GM19455 (cell line): Measurements from ENCODE around the gene DDX23.
"Not testable (repeated sequence)": the region's sequence is repeated elsewhere in the genome, so short reads cannot be mapped to it uniquely, and the experiment has no call there.

ENCODE experiments used
- ATAC-seq: cut with Tn5 transposase; IDR thresholded peaks from one replicate; pipeline ENCODE4 v1.9.1; 2021; ENCODE audit not compliant: unreplicated experiment

DDX23 gene

GRCh38 chr12:48863291-48863690, 11.3 kb upstream of the DDX23 start:
- ATAC-seq: no peak

GRCh38 chr12:48862760-48863159, 10.8 kb upstream of the DDX23 start:
- ATAC-seq: no peak

GRCh38 chr12:48861111-48861510, 9.1 kb upstream of the DDX23 start:
- no peak for ATAC-seq

- ATAC-seq: not testable (repeated sequence)
Observed at GRCh38 chr12:48860236-48860635, 8.3 kb upstream of the DDX23 start.

GRCh38 chr12:48859607-48860006, 7.6 kb upstream of the DDX23 start:
- no peak for ATAC-seq

- ATAC-seq: no peak
Observed at GRCh38 chr12:48858043-48858442, 6.1 kb upstream of the DDX23 start.

GRCh38 chr12:48857278-48857994, 5.5 kb upstream of the DDX23 start:
- no peak for ATAC-seq

- no peak for ATAC-seq
Observed at GRCh38 chr12:48856379-48856778, 4.4 kb upstream of the DDX23 start.

GRCh38 chr12:48854932-48855331, 3.0 kb upstream of the DDX23 start:
- not testable (repeated sequence) for ATAC-seq

GRCh38 chr12:48854488-48854887, 2.5 kb upstream of the DDX23 start:
- no peak for ATAC-seq

- ATAC-seq: no peak
Observed at GRCh38 chr12:48852734-48853688, 1.0 kb upstream of the DDX23 start.

- ATAC-seq: not testable (repeated sequence)
Observed at GRCh38 chr12:48842021-48842420, 9.9 kb downstream of the DDX23 start.

GRCh38 chr12:48838048-48838447, 13.9 kb downstream of the DDX23 start:
- ATAC-seq: no peak

- ATAC-seq: no peak
Observed at GRCh38 chr12:48832321-48833060, 19.5 kb downstream of the DDX23 start.

- no peak for ATAC-seq
Observed at GRCh38 chr12:48831257-48831656, 20.7 kb downstream of the DDX23 start.

- no peak for ATAC-seq
Observed at GRCh38 chr12:48828841-48829575, 23.0 kb downstream of the DDX23 start.

- no peak for ATAC-seq
Observed at GRCh38 chr12:48828293-48828692, 23.7 kb downstream of the DDX23 start.

- ATAC-seq: no peak
Observed at GRCh38 chr12:48827513-48828096, 24.4 kb downstream of the DDX23 start.

GRCh38 chr12:48827026-48827425, 24.9 kb downstream of the DDX23 start:
- ATAC-seq: no peak

- ATAC-seq: no peak
Observed at GRCh38 chr12:48826209-48826855, 25.6 kb downstream of the DDX23 start.
